Gastroesophageal sphincter (tissue), 4 donors: Measurements from ENCODE around the gene FYTTD1. TPM values are rescaled to one million over a fixed set of nuclear protein-coding genes. Genes with fewer than 3 reads are reported as not detected.

Experiments
- ATAC-seq: fragments of 150-250 bp; one replicate; pipeline ENCODE4 v1.9.1; 2016; ENCODE audit warnings: mild to moderate bottlenecking, moderate library complexity
- H3K27ac ChIP-seq, 4 donors: fragments of 200-600 bp; sonication (generic) in 3 of 4; 1 replicate in 3 of 4; 2 replicates in 1 of 4; pipeline ENCODE4 v1.5.1; 2016 to 2019
- H3K27me3 ChIP-seq: fragments of 200-600 bp; sonication (generic); one replicate; pipeline ENCODE4 v1.5.1; 2019
- H3K36me3 ChIP-seq, 2 donors: fragments of 200-600 bp; sonication (generic); one replicate each; pipeline ENCODE4 v1.5.1; 2019; ENCODE audit warnings: control low read depth in 1 of 2
- H3K4me1 ChIP-seq, 3 donors: fragments of 200-600 bp; sonication (generic); 1 replicate in 2 of 3; 2 replicates in 1 of 3; pipeline ENCODE4 v1.5.1; 2016 to 2019; ENCODE audit warnings: control low read depth in 2 of 3
- H3K4me3 ChIP-seq, 2 donors: fragments of 200-600 bp; sonication (generic); one replicate each; pipeline ENCODE4 v1.5.1; 2019; ENCODE audit warnings: mild to moderate bottlenecking in 1 of 2, moderate library complexity in 1 of 2
- H3K9me3 ChIP-seq, 3 donors: fragments of 200-600 bp; sonication (generic); one replicate each; pipeline ENCODE4 v1.5.1; 2017 to 2019; ENCODE audit warnings: control low read depth in 2 of 3
- CTCF ChIP-seq, 4 experiments: fragments of 200-600 bp in 2 of 4; fragments of 450-650 bp in 2 of 4; sonication (generic) in 1 of 4; IDR thresholded peaks; one replicate each; pipeline ENCODE4 v1.5.1; 2017 to 2019; ENCODE audit warnings: antibody characterized with exemption in 4 of 4, mild to moderate bottlenecking in 2 of 4, moderate library complexity in 2 of 4
- EP300 ChIP-seq: sonication (generic); formaldehyde crosslinking; IDR thresholded peaks from one replicate; pipeline ENCODE4 v1.6.1; 2017; ENCODE audit warnings: antibody characterized with exemption, mild to moderate bottlenecking
- POLR2A ChIP-seq, 2 donors: fragments of 450-650 bp; IDR thresholded peaks; one replicate each; pipeline ENCODE4 v1.6.1; 2017; ENCODE audit warnings: antibody characterized with exemption in 2 of 2, mild to moderate bottlenecking in 2 of 2, moderate library complexity in 1 of 2
- POLR2AphosphoS5 ChIP-seq: sonication (generic); formaldehyde crosslinking; IDR thresholded peaks from one replicate; pipeline ENCODE4 v1.6.1; 2017; ENCODE audit warnings: antibody characterized with exemption
- WGBS, 2 donors: methylation state at CpG; one replicate each; pipeline ENCODE4 v1.1.5; 2018; ENCODE audit warnings: low coverage in 1 of 2; 5-methylcytosine and 5-hydroxymethylcytosine counted together
- total RNA-seq, 4 donors: library from RNA; depleted of rRNA; stranded (reverse); fragments of >200 nt; gene quantifications; one replicate each; pipeline ENCODE4 v1.1.0, GENCODE V29; 2016

The FYTTD1 gene
- total RNA-seq, 4 donors from 2014 or later: 69.1 to 88.1 (median 87.0) TPM

DNA sequence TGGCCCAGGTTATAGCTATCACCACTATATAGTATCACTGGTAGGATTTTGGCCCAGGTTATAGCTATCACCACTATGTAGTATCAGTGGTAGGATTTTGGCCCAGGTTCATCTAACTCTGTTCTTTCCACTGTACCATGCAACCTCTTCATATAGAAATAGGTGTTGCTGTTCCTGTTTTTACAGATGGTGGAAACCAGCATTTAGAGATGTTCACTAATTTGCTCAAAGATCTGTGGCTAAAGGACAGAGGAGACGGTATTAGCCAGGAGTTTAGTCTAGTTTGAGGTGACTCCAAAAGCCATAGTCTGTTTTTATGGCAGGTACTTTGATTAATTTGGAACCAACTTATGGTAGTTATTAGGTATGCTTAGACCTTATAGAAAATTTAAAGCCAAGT is 44.4 kb downstream of the FYTTD1 start:
- TF ChIP-seq POLR2A (IDR thresholded peaks at IDR 0.05): no peak
- no peak for TF ChIP-seq EP300
- TF ChIP-seq CTCF (IDR thresholded peaks at IDR 0.05): no peak
- TF ChIP-seq POLR2AphosphoS5: no peak
- Histone ChIP-seq H3K4me1 (peaks cover 9 to 65% (median 9%) of the 10 kb centered on the region in 3 donors), H3K4me3 (no peak overlapping the region), H3K27ac (no peak overlapping the region), H3K9me3 (no peaks in the 10 kb centered on the region), H3K27me3 (no peaks in the 10 kb centered on the region), H3K36me3 (no peaks in the 10 kb centered on the region)
- no peak for ATAC-seq
- WGBS, 2 donors: 92% methylated on average over 1 of the region's 1 CpG

DNA sequence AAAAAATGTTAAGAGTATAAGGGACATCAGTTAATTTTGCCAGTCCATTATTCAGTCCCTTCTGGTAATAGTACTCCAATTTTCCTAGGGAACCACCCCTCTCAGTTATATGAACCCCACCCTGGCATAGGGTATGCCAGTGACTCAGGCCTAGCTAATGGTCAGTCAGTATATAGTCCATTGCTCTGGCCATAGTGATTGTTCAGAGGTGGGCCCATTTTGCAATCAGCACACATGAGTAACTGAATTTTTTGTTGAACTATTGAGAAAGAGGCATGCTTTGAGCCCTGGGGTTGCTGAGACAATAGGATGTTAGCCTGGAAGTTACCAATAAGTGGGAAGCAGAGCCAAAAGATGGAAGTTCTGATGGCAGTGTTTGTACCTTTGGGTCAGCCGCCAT is 45.5 kb downstream of the FYTTD1 start:
- Histone ChIP-seq H3K27ac (peak overlapping the region in 1 of 4 donors; percentile 32), H3K36me3 (no peaks in the 10 kb centered on the region), H3K27me3 (no peaks in the 10 kb centered on the region), H3K4me3 (no peak overlapping the region), H3K4me1 (peaks cover 9 to 73% (median 9%) of the 10 kb centered on the region in 3 donors), H3K9me3 (no peaks in the 10 kb centered on the region)
- 90 to 100% methylated on average over 1 of the region's 1 CpG for WGBS, 2 donors
- ATAC-seq: peak; percentile 57
- TF ChIP-seq EP300: no peak
- TF ChIP-seq POLR2A (IDR thresholded peaks at IDR 0.05): no peak
- no peak for TF ChIP-seq POLR2AphosphoS5
- no peak for TF ChIP-seq CTCF (IDR thresholded peaks at IDR 0.05)

DNA sequence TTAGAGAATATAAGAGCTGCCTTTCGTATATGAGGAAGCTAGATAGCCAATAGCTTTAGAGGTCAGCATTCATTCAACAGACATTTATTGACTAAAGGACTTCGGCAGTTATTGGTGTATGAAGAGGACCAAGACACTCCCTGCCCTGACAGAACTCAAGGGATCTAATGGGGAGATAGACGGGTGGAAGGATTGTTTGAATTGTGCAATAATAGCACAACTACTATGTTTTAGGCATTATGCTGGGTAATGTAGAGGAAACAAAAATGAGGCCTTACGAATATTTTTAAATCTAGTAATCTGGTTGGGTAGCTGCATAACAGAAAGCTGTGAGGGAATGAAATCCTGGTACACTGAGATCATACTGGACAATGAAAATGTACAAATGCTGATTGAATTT is 46.4 kb downstream of the FYTTD1 start:
- H3K27ac ChIP-seq: no peak overlapping the region
- ATAC-seq: no peak
- 58% methylated on average over 3 to 4 of the region's 4 CpGs for WGBS, 2 donors

DNA sequence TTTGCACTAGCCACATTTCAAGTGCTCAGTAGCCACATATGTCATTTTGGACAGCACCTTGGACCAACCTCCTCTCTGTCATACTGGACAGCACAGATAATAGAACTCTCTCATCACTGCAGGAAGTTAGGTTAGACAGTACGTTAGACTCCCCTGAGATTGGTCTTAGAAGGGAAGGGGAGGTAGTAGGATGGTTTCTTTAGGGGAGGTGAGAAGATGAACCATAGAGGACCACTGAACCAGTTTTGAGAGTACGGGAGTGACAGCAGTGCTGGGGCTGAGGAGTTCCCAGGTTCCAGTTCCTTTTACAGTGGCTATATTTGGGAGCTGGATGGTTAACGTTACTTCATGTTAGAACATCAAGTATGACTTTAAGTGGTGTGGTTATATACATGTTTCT is 49.2 kb downstream of the FYTTD1 start:
- Histone ChIP-seq H3K36me3 (no peaks in the 10 kb centered on the region), H3K27me3 (no peaks in the 10 kb centered on the region), H3K9me3 (no peaks in the 10 kb centered on the region), H3K27ac (peak overlapping the region in 3 of 4 donors; percentile 40 to 64 (median 51)), H3K4me1 (peaks cover 5 to 86% (median 9%) of the 10 kb centered on the region in 3 donors), H3K4me3 (no peak overlapping the region)
- WGBS, 2 donors: 25 to 37% methylated on average over 3 of the region's 3 CpGs
- no peak for ATAC-seq
- TF ChIP-seq EP300: no peak
- no peak for TF ChIP-seq POLR2A (IDR thresholded peaks at IDR 0.05)
- TF ChIP-seq CTCF (IDR thresholded peaks at IDR 0.05): no peak
- TF ChIP-seq POLR2AphosphoS5: no peak

More for the DNA sequence above, 46.4 kb downstream of the FYTTD1 start:
- Histone ChIP-seq H3K4me3 (no peak overlapping the region), H3K9me3 (no peaks in the 10 kb centered on the region), H3K4me1 (peaks cover 9 to 74% (median 9%) of the 10 kb centered on the region in 3 donors), H3K36me3 (no peaks in the 10 kb centered on the region), H3K27me3 (no peaks in the 10 kb centered on the region)
- TF ChIP-seq CTCF (IDR thresholded peaks at IDR 0.05) (no peak), POLR2A (IDR thresholded peaks at IDR 0.05) (no peak), EP300 (no peak), POLR2AphosphoS5 (no peak)

- Histone ChIP-seq H3K4me3 (no peak overlapping the region), H3K27ac (no peak overlapping the region), H3K36me3 (no peaks in the 10 kb centered on the region), H3K4me1 (peaks cover 5 to 82% (median 9%) of the 10 kb centered on the region in 3 donors), H3K9me3 (no peaks in the 10 kb centered on the region), H3K27me3 (no peaks in the 10 kb centered on the region)
- no peak for TF ChIP-seq POLR2AphosphoS5
- TF ChIP-seq POLR2A (IDR thresholded peaks at IDR 0.05): no peak
- TF ChIP-seq EP300: no peak
- TF ChIP-seq CTCF (IDR thresholded peaks at IDR 0.05): no peak
- 49 to 52% methylated on average over 3 of the region's 3 CpGs for WGBS, 2 donors
- no peak for ATAC-seq
These were observed 50.7 kb downstream of the FYTTD1 start for GRCh38 chr3:197800379-197800778.
